ACC112 (cell line): ENCODE data around the gene MYL10.

Source experiments
- H2AFZ ChIP-seq: fragments of 200-600 bp; sonication (generic); one replicate; pipeline ENCODE4 v1.6.0; 2017; ENCODE audit warnings: antibody characterized with exemption, low read length; ENCODE audit not compliant: unreplicated experiment
- H3K27ac ChIP-seq: fragments of 200-600 bp; sonication (generic); 2 replicates; pipeline ENCODE4 v1.5.1; 2014; ENCODE audit warnings: low read depth, mild to moderate bottlenecking, antibody characterized with exemption, low read length, moderate library complexity
- H3K27me3 ChIP-seq: fragments of 200-600 bp; sonication (generic); 2 replicates; pipeline ENCODE4 v1.6.1; 2014; ENCODE audit warnings: mild to moderate bottlenecking, antibody characterized with exemption, low read length, moderate library complexity, mixed read lengths; ENCODE audit not compliant: insufficient read depth
- H3K36me3 ChIP-seq: fragments of 200-600 bp; sonication (generic); 2 replicates; pipeline ENCODE4 v1.6.1; 2016; ENCODE audit warnings: mild to moderate bottlenecking, antibody characterized with exemption, low read length, moderate library complexity, mixed read lengths; ENCODE audit not compliant: insufficient read depth
- H3K4me1 ChIP-seq: fragments of 200-600 bp; sonication (generic); one replicate; pipeline ENCODE4 v1.6.1; 2016; ENCODE audit warnings: low read length, mixed read lengths; ENCODE audit not compliant: insufficient read depth, unreplicated experiment, control insufficient read depth
- H3K4me3 ChIP-seq: fragments of 200-600 bp; sonication (generic); 2 replicates; pipeline ENCODE4 v1.5.1; 2014; ENCODE audit warnings: mild to moderate bottlenecking, low read depth, low read length
- H3K79me2 ChIP-seq: fragments of 200-600 bp; sonication (generic); one replicate; pipeline ENCODE4 v1.6.0; 2016; ENCODE audit warnings: low read length; ENCODE audit not compliant: control insufficient read depth, unreplicated experiment, insufficient read depth

Gene MYL10

GRCh38 chr7:101565601-101566209 lies 63.4 kb downstream of the MYL10 start:
- H3K79me2 ChIP-seq = no peaks in the 10 kb centered on the region

GRCh38 chr7:101564778-101565211 lies 64.3 kb downstream of the MYL10 start:
- no peak overlapping the region for H2AFZ ChIP-seq
- no peak overlapping the region for H3K27ac ChIP-seq
- peaks cover 52% of the 10 kb centered on the region for H3K27me3 ChIP-seq
- H3K36me3 ChIP-seq = no peaks in the 10 kb centered on the region
- no peak overlapping the region for H3K4me3 ChIP-seq
- H3K79me2 ChIP-seq = no peaks in the 10 kb centered on the region
- no peaks in the 10 kb centered on the region for H3K4me1 ChIP-seq

More at GRCh38 chr7:101565601-101566209, 63.4 kb downstream of the MYL10 start:
- Histone ChIP-seq H3K27ac (no peak overlapping the region), H3K4me3 (no peak overlapping the region), H3K36me3 (no peaks in the 10 kb centered on the region), H3K4me1 (no peaks in the 10 kb centered on the region), H2AFZ (no peak overlapping the region), H3K27me3 (peaks cover 50% of the 10 kb centered on the region)

- Histone ChIP-seq H3K36me3 (no peaks in the 10 kb centered on the region), H2AFZ (no peak overlapping the region), H3K4me1 (no peaks in the 10 kb centered on the region), H3K79me2 (no peaks in the 10 kb centered on the region), H3K4me3 (no peak overlapping the region), H3K27ac (no peak overlapping the region), H3K27me3 (peaks cover 52% of the 10 kb centered on the region)
These were observed 64.9 kb downstream of the MYL10 start for GRCh38 chr7:101563943-101564777.
